Measurements from ENCODE around the gene GP1BB.

Gene GP1BB

GRCh38 chr22:19756288-19757128 is 33.2 kb downstream of the GP1BB start:
- no peak for DNase-seq

GRCh38 chr22:19757140-19757984 is 34.0 kb downstream of the GP1BB start:
- DNase-seq, result no peak

DNA sequence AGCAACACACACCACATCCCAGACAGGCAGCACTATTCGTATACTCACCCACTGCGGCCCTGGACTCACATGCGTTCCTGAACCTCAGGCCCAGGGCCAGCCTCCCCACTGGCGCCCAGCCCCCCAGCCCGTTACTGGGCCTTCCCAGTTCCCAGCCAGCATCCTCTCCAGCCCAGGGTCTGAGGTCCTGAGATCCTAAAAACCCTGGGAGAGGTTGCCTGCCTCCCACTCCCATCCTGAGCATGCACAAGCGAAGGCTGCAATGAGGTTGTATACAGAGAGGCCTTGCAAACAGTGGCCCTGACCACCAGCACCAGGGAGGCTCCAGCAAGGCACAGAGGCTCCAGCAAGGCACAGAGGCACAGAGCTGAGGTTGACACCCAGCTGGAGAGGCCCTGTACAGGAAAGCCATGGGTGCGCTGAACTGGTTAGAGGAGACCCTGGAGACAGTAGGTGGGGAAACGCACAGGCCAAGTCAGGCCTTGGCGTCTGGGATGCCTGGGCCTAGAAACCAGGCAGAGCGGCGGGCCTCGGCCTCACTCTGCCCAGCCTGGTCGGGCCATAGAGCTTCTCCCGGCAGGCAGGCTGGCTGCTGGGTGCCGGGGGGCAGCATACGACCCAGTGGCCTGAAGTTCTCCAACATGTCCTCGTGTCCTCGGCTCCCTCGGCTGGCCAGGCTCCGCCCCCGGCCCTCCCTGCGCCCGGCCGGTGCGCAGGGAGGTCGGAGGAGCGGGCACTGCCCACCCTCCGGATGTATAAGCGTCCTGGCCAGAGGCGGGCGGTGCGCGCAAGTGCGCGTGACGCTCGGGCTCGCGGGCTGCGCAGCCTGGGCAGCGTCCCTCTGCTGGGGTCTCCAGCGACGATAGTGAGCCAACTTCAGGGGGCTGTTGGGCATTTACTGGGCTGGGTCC is 34.9 kb downstream of the GP1BB start:
- no peak for DNase-seq

GRCh38 chr22:19758896-19759426 is 35.6 kb downstream of the GP1BB start:
- DNase-seq, result no peak

DNA sequence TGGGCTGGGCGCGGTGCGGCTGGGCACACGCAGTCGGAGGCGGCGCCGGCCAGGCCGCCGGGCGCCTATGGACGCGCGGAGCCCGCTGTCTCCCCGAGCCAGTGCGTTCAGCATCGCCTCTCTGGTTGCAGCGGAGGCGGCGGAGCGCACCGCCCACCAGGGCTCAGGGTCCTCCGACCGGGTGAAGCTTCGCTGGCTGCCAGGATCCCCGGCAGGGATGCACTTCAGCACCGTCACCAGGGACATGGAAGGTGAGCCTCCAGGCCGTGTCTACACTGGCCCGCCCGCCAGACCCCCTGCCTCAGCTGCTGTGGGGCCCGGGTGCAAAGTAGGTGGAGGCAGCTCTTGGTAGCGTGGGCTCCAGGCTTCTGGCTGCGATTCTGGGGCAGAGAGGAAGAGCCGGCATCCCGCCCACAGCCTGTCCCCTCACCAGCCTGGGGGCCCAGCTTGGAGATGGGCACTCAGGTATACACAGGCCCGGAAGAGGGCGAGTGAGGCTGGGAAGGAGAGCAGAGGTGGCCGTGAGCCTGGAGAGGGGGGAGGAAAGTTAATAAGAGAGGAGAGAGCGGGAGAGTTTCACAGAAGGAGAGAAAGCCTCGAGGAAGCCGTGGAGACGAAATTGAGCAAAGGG is 36.2 kb downstream of the GP1BB start:
- DNase-seq, result no peak

DNA sequence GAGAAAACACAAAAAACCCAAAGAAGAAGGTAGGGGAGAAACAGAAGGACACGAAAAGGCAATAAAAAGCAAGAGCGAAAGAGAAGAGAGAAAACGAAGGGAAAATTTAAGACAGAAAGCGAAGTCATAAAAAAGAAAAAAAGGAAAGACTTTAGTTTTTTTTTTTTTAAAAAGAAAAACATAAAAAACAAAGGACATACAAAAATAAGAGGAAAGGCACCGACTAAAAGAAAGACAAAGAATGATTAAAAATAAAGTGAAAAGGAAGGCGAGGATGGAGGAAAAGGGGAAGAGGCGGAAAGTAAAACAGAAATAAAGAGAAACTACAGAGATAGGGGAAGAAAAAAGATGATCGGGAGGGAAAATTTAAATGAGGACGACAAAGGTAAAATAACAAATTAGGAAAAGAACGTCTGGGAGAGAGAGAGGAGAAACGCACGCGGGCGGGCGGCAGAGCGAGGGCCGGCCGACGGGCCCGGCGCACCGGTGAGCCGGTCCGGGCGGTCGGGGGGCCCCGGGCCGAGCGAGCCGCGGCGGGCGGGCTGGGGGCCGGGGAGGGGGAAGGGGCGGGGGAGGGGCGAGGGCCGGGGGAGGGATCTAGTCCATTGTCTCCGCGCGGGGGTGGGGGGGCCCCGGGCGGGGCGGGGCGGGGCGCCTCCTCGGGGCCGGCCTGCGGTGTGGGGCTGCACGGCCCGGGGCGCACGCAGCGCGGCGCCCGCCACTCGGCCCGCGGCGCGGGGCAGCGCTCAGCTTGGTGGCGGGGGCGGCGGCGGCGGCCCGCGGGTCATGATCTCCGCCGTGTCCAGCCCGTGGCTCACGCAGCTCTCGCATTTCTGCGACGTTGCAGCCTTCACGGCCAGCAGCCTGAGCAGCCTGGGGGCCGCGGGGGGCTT is 37.0 kb downstream of the GP1BB start, which contains the start of gene TBX1:
TBX1 (plus strand) TSS at position 721 of the 893 bp plus-strand sequence; CDS start at position 787, 66 bp downstream.
- DNase-seq, result no peak

DNA sequence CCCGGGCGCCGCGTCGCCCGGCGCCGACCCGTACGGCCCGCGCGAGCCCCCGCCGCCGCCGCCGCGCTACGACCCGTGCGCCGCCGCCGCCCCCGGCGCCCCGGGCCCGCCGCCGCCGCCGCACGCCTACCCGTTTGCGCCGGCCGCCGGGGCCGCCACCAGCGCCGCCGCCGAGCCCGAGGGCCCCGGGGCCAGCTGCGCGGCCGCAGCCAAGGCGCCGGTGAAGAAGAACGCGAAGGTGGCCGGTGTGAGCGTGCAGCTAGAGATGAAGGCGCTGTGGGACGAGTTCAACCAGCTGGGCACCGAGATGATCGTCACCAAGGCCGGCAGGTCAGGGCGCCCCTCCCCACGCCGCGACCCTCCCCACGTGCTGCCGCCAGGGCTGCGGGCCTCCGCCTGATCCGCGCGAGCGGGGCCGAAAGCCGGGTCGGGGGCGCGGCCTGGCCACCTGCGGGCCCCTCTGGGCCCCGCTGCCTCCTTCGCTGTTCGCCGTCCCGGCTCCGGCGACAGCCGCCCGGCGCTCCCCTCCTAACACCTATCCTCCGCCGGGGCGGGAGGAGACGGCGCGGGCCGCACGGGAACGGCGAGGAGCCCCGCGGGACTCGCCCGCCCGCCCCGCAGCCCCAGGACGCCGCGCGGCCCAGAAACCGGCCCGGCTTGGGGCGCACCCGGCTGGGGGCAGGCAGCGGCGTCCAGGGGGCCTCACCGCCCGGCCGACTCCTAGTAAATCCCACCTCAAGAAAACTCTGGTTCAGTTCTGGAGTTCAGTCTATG is 37.8 kb downstream of the GP1BB start:
- DNase-seq, result no peak

DNA sequence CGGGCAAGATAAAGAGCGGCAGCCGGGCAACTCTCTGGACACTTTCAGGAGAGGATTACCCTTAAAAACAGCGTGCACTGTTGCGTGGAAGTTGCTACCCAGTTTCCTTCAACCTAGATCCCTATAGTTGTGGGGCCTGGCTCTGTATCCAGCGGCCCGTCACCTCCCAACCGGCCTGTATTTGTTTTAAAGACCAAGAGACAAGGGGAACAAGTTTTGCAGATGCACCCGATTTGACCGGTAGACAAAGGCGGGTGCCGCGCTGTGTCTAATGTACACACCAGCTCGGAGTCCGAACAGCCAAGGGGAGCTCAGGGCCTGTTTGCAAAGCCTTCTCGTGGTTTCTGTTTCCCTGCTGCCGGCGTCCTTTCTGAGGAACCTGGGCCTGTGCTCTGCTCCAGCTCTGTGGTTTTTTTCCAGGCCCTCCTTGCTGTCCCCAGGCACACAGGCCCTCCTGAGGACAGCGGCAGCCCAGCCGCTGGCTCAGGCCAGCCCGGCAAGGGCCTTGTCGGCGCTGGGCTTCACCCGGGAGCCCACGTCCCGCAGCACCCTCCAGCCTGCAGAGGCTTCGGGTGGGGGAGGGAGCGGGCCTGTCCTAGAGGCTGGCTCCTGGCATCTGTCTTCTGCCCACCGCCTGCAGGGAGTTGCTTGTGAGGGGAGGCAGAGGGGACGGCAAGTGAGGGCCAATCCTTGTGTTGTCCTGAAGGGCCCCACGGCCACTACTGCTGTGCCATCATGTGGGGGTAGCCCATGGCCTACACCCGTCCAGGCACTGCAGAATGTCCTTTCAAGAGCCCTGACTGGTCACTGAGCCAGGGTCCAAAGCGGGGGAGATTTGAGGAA is 38.6 kb downstream of the GP1BB start:
- no peak for DNase-seq

- no peak for DNase-seq
These were observed 39.5 kb downstream of the GP1BB start for GRCh38 chr22:19762568-19763457.

- DNase-seq, result no peak
These were observed 40.3 kb downstream of the GP1BB start for GRCh38 chr22:19763458-19764298.

DNA sequence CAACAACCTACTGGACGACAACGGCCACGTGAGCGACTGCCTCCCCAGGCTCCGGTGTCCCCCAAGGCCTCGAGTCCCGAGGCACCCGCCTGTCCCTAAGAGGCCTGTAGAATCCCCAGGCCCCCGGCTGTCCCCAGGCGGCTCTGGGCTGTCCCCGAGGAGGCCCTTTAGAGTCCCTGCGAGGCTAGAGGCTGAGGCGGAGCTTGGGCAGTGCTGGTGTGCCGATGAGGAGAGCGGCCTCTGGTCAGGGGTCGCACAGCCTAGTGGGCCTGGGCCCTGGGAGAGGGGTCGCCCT is 40.9 kb downstream of the GP1BB start:
- no peak for DNase-seq

GRCh38 chr22:19764636-19765476 is 41.5 kb downstream of the GP1BB start:
- no peak for DNase-seq

DNA sequence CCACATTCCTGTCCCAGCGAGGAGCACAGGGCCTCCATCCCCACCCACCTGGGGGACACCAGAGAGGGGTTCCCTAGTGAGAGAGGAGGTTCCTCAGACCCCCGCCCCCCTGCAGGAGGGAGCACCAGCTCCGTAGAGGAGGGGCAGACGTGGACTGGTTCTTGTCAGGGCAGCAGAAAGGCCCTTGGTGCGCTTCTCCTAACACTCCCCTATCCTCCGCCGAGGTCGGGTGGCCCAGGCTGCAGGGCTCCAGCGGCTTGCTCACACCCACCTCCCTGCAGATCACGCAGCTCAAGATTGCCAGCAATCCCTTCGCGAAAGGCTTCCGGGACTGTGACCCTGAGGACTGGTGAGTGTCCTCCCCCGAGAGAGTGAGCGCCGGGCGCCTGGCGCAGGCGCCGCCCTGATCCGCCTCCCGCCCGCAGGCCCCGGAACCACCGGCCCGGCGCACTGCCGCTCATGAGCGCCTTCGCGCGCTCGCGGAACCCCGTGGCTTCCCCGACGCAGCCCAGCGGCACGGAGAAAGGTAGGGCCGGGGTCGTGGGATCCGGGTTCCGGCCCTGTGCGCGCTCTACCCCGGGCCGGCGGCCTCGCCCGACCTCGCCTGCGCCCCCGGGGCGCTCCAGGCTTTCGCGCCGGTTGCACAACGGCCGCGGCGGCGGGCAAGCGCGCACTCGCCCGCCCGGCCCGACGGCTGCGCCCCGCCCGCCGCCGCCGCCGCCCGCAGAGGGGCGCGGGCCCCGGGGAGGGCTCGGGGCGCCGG is 42.3 kb downstream of the GP1BB start:
- no peak for DNase-seq

DNA sequence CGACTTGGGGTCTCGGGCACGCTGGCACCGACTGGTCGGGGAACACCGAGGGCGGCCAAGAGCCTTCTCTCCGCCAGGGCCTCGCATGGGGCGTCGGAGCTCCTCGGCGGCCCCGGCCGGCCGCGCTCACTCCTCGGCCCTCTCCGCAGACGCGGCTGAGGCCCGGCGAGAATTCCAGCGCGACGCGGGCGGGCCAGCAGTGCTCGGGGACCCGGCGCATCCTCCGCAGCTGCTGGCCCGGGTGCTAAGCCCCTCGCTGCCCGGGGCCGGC is 42.8 kb downstream of the GP1BB start:
- no peak for DNase-seq

DNA sequence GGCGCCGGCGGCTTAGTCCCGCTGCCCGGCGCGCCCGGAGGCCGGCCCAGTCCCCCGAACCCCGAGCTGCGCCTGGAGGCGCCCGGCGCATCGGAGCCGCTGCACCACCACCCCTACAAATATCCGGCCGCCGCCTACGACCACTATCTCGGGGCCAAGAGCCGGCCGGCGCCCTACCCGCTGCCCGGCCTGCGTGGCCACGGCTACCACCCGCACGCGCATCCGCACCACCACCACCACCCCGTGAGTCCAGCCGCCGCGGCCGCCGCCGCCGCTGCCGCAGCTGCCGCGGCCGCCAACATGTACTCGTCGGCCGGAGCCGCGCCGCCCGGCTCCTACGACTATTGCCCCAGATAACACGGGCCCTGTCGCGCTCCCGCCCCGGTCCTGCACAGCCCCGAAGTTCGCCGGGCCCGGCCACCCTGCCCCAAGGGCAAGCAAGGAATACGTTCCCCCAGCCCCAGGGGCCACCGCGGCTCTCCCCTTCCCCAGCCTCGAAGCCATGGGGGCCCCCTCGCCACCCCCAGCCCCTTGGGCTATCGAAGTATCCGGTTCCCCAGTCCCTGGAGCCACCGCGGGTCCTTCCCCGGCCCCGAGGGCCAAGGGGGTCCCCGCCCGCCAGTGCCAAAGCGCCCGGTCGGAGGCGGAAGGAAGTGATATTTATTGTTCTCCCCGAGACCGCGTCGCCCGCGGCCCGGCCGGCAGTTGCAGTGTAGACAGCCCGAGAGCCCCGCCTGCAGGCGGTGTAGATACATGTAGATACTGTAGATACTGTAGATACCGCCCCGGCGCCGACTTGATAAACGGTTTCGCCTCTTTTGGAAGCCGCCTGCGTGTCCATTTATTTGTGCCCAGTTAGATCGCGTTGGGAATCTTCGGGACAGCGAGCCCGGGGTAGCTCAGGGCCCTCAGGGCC is 43.4 kb downstream of the GP1BB start:
- DNase-seq, result no peak

Measured in fibroblast of upper back skin (primary cell).